WTC11 (cell line): Measurements from ENCODE around the gene RCOR3. TPM values are rescaled to one million over a fixed set of nuclear protein-coding genes. Genes with fewer than 3 reads are reported as not detected.

Source experiments
- ATAC-seq: fragments of 200-7000 bp; cut with Tn5 transposase; 2 replicates; pipeline ENCODE4 v1.10.0; 2021; ENCODE audit warnings: mild to moderate bottlenecking, moderate library complexity
- CTCF ChIA-PET: fragments of 300-600 bp; sonication (Branson Sonifier 250); formaldehyde crosslinking; loops from one replicate; lab custom pipeline; 2021; ENCODE audit warnings: antibody characterized with exemption; lab: Charles Lee
- POLR2A ChIA-PET: fragments of 350-600 bp; sonication (Branson Sonifier 250); formaldehyde crosslinking; loops from one replicate; lab custom pipeline; 2021; ENCODE audit warnings: antibody characterized with exemption; lab: Charles Lee
- DNase-seq: peaks from one replicate; pipeline ENCODE4 v3.0.0; 2021; ENCODE audit warnings: low spot score
- H3K27ac Mint-ChIP-seq: 2 replicates; pipeline ENCODE4 v1.8.0; 2021; ENCODE audit warnings: mixed read lengths
- H3K27me3 Mint-ChIP-seq: 2 replicates; pipeline ENCODE4 v1.8.0; 2021; ENCODE audit warnings: low read depth, mild to moderate bottlenecking, moderate library complexity, mixed read lengths
- H3K36me3 Mint-ChIP-seq: 2 replicates; pipeline ENCODE4 v1.8.0; 2021; ENCODE audit warnings: mixed read lengths
- H3K4me1 Mint-ChIP-seq: 2 replicates; pipeline ENCODE4 v1.8.0; 2022; ENCODE audit warnings: mixed read lengths
- H3K4me3 Mint-ChIP-seq: 2 replicates; pipeline ENCODE4 v1.8.0; 2021; ENCODE audit warnings: mild to moderate bottlenecking, moderate library complexity, mixed read lengths
- H3K9me3 Mint-ChIP-seq: 2 replicates; pipeline ENCODE4 v1.8.0; 2021; ENCODE audit warnings: mixed read lengths
- CBFB ChIP-seq: sonication (generic); formaldehyde crosslinking; IDR thresholded peaks from 2 replicates; pipeline ENCODE4 v1.8.1; 2022; ENCODE audit warnings: mild to moderate bottlenecking, low read depth, missing genetic modification reagents
- ELF4 ChIP-seq: sonication (generic); formaldehyde crosslinking; IDR thresholded peaks from 2 replicates; pipeline ENCODE4 v1.8.1; 2022; ENCODE audit warnings: low read depth, mild to moderate bottlenecking, moderate library complexity, missing genetic modification reagents
- EMX1 ChIP-seq: fragments of 250-450 bp; sonication (Bioruptor Pico); IDR thresholded peaks from 2 replicates; pipeline ENCODE4 v1.8.0; 2021; ENCODE audit warnings: mild to moderate bottlenecking
- ETV6 ChIP-seq: sonication (generic); formaldehyde crosslinking; IDR thresholded peaks from 2 replicates; pipeline ENCODE4 v1.8.1; 2022; ENCODE audit warnings: mild to moderate bottlenecking, missing genetic modification reagents
- FOXJ3 ChIP-seq: sonication (generic); formaldehyde crosslinking; IDR thresholded peaks from 2 replicates; pipeline ENCODE4 v1.9.0; 2021; ENCODE audit warnings: missing genetic modification reagents, mild to moderate bottlenecking, borderline replicate concordance
- FOXK1 ChIP-seq: sonication (generic); formaldehyde crosslinking; IDR thresholded peaks from 2 replicates; pipeline ENCODE4 v1.8.0; 2022; ENCODE audit warnings: mild to moderate bottlenecking, moderate library complexity, missing genetic modification reagents
- FOXP1 ChIP-seq: sonication (generic); formaldehyde crosslinking; IDR thresholded peaks from 2 replicates; pipeline ENCODE4 v1.8.0; 2022; ENCODE audit warnings: missing genetic modification reagents, mild to moderate bottlenecking, moderate library complexity, borderline replicate concordance
- GABPB1 ChIP-seq: sonication (generic); formaldehyde crosslinking; IDR thresholded peaks from 2 replicates; pipeline ENCODE4 v1.8.1; 2023; ENCODE audit warnings: mild to moderate bottlenecking, missing genetic modification reagents
- MXD4 ChIP-seq: fragments of 250-450 bp; sonication (Bioruptor Pico); IDR thresholded peaks from 2 replicates; pipeline ENCODE4 v1.8.0; 2021; ENCODE audit warnings: mild to moderate bottlenecking, moderate library complexity, borderline replicate concordance
- NFYB ChIP-seq: sonication (generic); formaldehyde crosslinking; conservative IDR thresholded peaks from 2 replicates; pipeline ENCODE4 v1.8.0; 2022; ENCODE audit warnings: low read depth, missing genetic modification reagents
- NR2C2 ChIP-seq: sonication (generic); formaldehyde crosslinking; IDR thresholded peaks from 2 replicates; pipeline ENCODE4 v1.8.0; 2022; ENCODE audit warnings: mild to moderate bottlenecking, missing genetic modification reagents
- NR3C1 ChIP-seq: sonication (generic); formaldehyde crosslinking; conservative IDR thresholded peaks from 2 replicates; pipeline ENCODE4 v1.8.1; 2023; ENCODE audit warnings: low read depth, mild to moderate bottlenecking, missing genetic modification reagents
- OVOL2 ChIP-seq: fragments of 250-450 bp; sonication (Bioruptor Pico); IDR thresholded peaks from 2 replicates; pipeline ENCODE4 v1.9.0; 2021; ENCODE audit warnings: mild to moderate bottlenecking, borderline replicate concordance
- TEAD4 ChIP-seq: sonication (generic); formaldehyde crosslinking; IDR thresholded peaks from 2 replicates; pipeline ENCODE4 v1.8.0; 2022; ENCODE audit warnings: mild to moderate bottlenecking, missing genetic modification reagents
- ZNF121 ChIP-seq: sonication (generic); formaldehyde crosslinking; IDR thresholded peaks from 2 replicates; pipeline ENCODE4 v1.8.0; 2023; ENCODE audit warnings: missing genetic modification reagents
- ZNF396 ChIP-seq: fragments of 250-450 bp; sonication (Bioruptor Pico); IDR thresholded peaks from 2 replicates; pipeline ENCODE4 v1.8.0; 2021; ENCODE audit warnings: mild to moderate bottlenecking, moderate library complexity, borderline replicate concordance
- ZNF416 ChIP-seq: fragments of 250-450 bp; sonication (Bioruptor Pico); IDR thresholded peaks from 2 replicates; pipeline ENCODE4 v1.9.0; 2021; ENCODE audit warnings: mild to moderate bottlenecking, inconsistent platforms
- total RNA-seq: library from RNA; stranded (reverse); gene quantifications from 3 replicates; pipeline ENCODE4 v1.2.3, GENCODE V29; 2021
- TF ChIP-seq, protein P1 (sequence below): fragments of 200-600 bp; IDR thresholded peaks from 2 replicates; pipeline ENCODE4 v1.8.0; 2022; ENCODE audit warnings: antibody characterized with exemption
- TF ChIP-seq, protein P2 (sequence below): sonication (generic); formaldehyde crosslinking; IDR thresholded peaks from 2 replicates; pipeline ENCODE4 v1.8.0; 2022; ENCODE audit warnings: mild to moderate bottlenecking, missing genetic modification reagents
- TF ChIP-seq, protein P3 (sequence below): sonication (generic); formaldehyde crosslinking; IDR thresholded peaks from 2 replicates; pipeline ENCODE4 v1.8.1; 2022; ENCODE audit warnings: mild to moderate bottlenecking, missing genetic modification reagents, moderate library complexity, borderline replicate concordance
- TF ChIP-seq, protein P4 (sequence below): sonication (generic); formaldehyde crosslinking; IDR thresholded peaks from 2 replicates; pipeline ENCODE4 v1.8.0; 2022; ENCODE audit warnings: mild to moderate bottlenecking, missing genetic modification reagents
- TF ChIP-seq, protein P5 (sequence below): sonication (generic); formaldehyde crosslinking; IDR thresholded peaks from 2 replicates; pipeline ENCODE4 v1.8.1; 2023; ENCODE audit warnings: mild to moderate bottlenecking, missing genetic modification reagents
- TF ChIP-seq, protein P6 (sequence below): sonication (generic); formaldehyde crosslinking; IDR thresholded peaks from 2 replicates; pipeline ENCODE4 v1.8.0; 2022; ENCODE audit warnings: mild to moderate bottlenecking, missing genetic modification reagents
- TF ChIP-seq, protein P7 (sequence below): fragments of 250-450 bp; sonication (Bioruptor Pico); IDR thresholded peaks from 2 replicates; pipeline ENCODE4 v1.9.0; 2021; ENCODE audit warnings: moderate library complexity, mild to moderate bottlenecking, inconsistent platforms, borderline replicate concordance

Gene RCOR3
- total RNA-seq, 1 experiment from 2014 or later, result 35.9 TPM

DNA sequence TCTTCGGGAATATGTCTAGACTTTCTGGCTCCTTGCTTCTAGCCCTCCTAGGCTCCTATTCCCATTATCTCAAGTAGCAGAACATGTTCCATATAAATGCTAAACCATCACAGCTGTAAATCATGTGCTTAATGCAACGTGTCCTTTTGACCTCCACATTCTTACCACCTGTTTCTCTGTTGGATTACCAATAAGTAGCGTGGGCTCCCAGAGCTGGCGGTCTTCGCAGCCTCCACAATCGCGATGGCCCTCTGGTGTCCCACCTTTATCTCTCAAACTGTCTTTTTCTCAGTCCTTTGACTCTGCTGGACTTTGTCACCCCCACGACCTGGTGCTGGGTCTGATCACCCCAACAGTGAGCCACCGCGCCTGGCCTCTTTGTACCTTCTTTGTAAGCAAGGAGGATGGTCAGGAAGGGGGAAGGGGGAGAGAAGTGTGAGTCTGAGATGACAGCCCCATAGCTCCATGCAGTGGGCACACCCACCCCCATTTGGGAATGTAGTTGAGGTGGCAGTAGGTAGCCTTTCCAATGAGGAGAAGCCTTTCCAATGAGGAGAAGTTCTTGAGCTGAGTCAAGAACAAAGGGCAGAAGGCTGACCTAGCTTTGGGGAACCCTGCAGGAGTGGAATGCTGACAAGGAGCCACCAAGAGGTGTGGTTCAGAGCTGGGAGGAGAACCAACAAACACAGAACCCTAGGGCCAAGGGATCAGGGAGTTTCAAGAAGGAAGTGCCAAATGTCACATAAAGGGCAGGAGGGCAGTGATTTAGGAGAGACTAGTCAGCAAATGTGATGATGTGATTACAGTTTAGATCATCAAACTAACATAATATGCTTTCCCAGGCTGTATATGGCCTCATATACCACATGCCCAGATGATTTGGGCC lies 81.7 kb downstream of the RCOR3 start:
- Mint-ChIP-seq H3K27ac (peak overlapping the region; percentile 25; the same call in 1 of the 2 replicates), H3K4me3 (no peak overlapping the region), H3K27me3 (no peaks in the 10 kb centered on the region)
- no peak for ATAC-seq
- DNase-seq, result no peak
- CTCF ChIA-PET, result interaction anchor here (1.2 to 1.4 kb wide), 3 partner anchors 17 to 173 kb away, joined by 3 to 4 read pairs (median 4); no protein-coding TSS in a partner anchor
- TF ChIP-seq TEAD4 (CRISPR knock-in tag), result no peak
- TF ChIP-seq MXD4, result no peak
- TF ChIP-seq, protein P1, sequence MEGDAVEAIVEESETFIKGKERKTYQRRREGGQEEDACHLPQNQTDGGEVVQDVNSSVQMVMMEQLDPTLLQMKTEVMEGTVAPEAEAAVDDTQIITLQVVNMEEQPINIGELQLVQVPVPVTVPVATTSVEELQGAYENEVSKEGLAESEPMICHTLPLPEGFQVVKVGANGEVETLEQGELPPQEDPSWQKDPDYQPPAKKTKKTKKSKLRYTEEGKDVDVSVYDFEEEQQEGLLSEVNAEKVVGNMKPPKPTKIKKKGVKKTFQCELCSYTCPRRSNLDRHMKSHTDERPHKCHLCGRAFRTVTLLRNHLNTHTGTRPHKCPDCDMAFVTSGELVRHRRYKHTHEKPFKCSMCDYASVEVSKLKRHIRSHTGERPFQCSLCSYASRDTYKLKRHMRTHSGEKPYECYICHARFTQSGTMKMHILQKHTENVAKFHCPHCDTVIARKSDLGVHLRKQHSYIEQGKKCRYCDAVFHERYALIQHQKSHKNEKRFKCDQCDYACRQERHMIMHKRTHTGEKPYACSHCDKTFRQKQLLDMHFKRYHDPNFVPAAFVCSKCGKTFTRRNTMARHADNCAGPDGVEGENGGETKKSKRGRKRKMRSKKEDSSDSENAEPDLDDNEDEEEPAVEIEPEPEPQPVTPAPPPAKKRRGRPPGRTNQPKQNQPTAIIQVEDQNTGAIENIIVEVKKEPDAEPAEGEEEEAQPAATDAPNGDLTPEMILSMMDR, result no peak
- TF ChIP-seq, protein P2, sequence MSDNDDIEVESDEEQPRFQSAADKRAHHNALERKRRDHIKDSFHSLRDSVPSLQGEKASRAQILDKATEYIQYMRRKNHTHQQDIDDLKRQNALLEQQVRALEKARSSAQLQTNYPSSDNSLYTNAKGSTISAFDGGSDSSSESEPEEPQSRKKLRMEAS (CRISPR knock-in tag), result no peak
- no peak for TF ChIP-seq EMX1
- TF ChIP-seq NFYB (CRISPR knock-in tag), result no peak
- no peak for TF ChIP-seq ETV6 (CRISPR knock-in tag)
- TF ChIP-seq, protein P3, sequence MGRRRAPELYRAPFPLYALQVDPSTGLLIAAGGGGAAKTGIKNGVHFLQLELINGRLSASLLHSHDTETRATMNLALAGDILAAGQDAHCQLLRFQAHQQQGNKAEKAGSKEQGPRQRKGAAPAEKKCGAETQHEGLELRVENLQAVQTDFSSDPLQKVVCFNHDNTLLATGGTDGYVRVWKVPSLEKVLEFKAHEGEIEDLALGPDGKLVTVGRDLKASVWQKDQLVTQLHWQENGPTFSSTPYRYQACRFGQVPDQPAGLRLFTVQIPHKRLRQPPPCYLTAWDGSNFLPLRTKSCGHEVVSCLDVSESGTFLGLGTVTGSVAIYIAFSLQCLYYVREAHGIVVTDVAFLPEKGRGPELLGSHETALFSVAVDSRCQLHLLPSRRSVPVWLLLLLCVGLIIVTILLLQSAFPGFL (CRISPR knock-in tag), result no peak
- no peak for TF ChIP-seq ZNF416 (CRISPR knock-in tag)
- no peak for TF ChIP-seq NR3C1
- no peak for TF ChIP-seq FOXK1 (CRISPR knock-in tag)
- TF ChIP-seq ZNF396 (CRISPR knock-in tag), result no peak
- no peak for TF ChIP-seq CBFB (CRISPR knock-in tag)
- TF ChIP-seq, protein P4, sequence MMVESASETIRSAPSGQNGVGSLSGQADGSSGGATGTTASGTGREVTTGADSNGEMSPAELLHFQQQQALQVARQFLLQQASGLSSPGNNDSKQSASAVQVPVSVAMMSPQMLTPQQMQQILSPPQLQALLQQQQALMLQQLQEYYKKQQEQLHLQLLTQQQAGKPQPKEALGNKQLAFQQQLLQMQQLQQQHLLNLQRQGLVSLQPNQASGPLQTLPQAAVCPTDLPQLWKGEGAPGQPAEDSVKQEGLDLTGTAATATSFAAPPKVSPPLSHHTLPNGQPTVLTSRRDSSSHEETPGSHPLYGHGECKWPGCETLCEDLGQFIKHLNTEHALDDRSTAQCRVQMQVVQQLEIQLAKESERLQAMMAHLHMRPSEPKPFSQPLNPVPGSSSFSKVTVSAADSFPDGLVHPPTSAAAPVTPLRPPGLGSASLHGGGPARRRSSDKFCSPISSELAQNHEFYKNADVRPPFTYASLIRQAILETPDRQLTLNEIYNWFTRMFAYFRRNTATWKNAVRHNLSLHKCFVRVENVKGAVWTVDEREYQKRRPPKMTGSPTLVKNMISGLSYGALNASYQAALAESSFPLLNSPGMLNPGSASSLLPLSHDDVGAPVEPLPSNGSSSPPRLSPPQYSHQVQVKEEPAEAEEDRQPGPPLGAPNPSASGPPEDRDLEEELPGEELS (CRISPR knock-in tag), result no peak
- TF ChIP-seq, all 79 proteins: peak for 0
- Mint-ChIP-seq H3K9me3 (no peaks in the 10 kb centered on the region), H3K4me1 (peaks cover 41% of the 10 kb centered on the region), H3K36me3 (no peaks in the 10 kb centered on the region)
- POLR2A ChIA-PET, result interaction anchor here (1.1 kb wide), 1 partner anchor 11 kb away, joined by 4 read pairs; no protein-coding TSS in a partner anchor

DNA sequence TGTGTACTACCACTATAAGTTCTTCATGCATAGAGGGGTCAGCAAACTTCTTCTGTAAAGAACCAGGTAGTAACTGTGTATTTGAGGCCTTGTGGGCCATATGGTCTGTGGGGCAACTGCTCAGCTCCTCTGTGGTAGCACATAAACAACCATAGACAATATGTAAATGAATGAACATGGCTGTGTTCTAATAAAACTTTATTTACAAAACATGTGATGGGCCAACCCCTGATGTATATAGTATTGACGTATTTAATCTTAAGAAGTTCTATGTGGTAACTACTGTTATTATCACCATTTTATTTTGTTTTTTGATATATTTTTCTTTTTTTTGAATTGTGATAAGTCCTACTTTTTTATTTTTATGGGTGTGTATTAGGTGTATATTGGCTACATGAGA lies 82.8 kb downstream of the RCOR3 start:
- no peaks in the 10 kb centered on the region for H3K36me3 Mint-ChIP-seq
- ATAC-seq (no peak), DNase-seq (no peak)
- H3K27ac Mint-ChIP-seq, result no peak overlapping the region
- H3K4me3 Mint-ChIP-seq, result no peak overlapping the region
- no peaks in the 10 kb centered on the region for H3K27me3 Mint-ChIP-seq
- peaks cover 41% of the 10 kb centered on the region for H3K4me1 Mint-ChIP-seq
- no peak for TF ChIP-seq ZNF416 (CRISPR knock-in tag)
- no peak for TF ChIP-seq FOXJ3 (CRISPR knock-in tag)
- TF ChIP-seq GABPB1 (CRISPR knock-in tag), result no peak
- TF ChIP-seq, protein P5, sequence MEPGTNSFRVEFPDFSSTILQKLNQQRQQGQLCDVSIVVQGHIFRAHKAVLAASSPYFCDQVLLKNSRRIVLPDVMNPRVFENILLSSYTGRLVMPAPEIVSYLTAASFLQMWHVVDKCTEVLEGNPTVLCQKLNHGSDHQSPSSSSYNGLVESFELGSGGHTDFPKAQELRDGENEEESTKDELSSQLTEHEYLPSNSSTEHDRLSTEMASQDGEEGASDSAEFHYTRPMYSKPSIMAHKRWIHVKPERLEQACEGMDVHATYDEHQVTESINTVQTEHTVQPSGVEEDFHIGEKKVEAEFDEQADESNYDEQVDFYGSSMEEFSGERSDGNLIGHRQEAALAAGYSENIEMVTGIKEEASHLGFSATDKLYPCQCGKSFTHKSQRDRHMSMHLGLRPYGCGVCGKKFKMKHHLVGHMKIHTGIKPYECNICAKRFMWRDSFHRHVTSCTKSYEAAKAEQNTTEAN (CRISPR knock-in tag), result no peak
- no peak for TF ChIP-seq NR2C2 (CRISPR knock-in tag)
- no peak for TF ChIP-seq ELF4 (CRISPR knock-in tag)
- TF ChIP-seq, protein P2 (CRISPR knock-in tag), result no peak
- no peak for TF ChIP-seq FOXP1 (CRISPR knock-in tag)
- TF ChIP-seq ZNF121 (CRISPR knock-in tag), result no peak
- TF ChIP-seq OVOL2 (CRISPR knock-in tag), result no peak
- TF ChIP-seq, protein P6, sequence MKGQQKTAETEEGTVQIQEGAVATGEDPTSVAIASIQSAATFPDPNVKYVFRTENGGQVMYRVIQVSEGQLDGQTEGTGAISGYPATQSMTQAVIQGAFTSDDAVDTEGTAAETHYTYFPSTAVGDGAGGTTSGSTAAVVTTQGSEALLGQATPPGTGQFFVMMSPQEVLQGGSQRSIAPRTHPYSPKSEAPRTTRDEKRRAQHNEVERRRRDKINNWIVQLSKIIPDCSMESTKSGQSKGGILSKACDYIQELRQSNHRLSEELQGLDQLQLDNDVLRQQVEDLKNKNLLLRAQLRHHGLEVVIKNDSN (CRISPR knock-in tag), result no peak
- TF ChIP-seq, protein P7, sequence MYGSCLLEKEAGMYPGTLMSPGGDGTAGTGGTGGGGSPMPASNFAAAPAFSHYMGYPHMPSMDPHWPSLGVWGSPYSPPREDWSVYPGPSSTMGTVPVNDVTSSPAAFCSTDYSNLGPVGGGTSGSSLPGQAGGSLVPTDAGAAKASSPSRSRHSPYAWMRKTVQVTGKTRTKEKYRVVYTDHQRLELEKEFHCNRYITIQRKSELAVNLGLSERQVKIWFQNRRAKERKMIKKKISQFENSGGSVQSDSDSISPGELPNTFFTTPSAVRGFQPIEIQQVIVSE (CRISPR knock-in tag), result no peak
- no peaks in the 10 kb centered on the region for H3K9me3 Mint-ChIP-seq
- ChIA-PET POLR2A (no interaction called here), CTCF (interaction anchor here (1.2 kb wide), 1 partner anchor 18 kb away, joined by 3 read pairs; no protein-coding TSS in a partner anchor)
